ENCODE measurements around the gene NPHS1.
"Not testable (repeated sequence)": the region's sequence is repeated elsewhere in the genome, so short reads cannot be mapped to it uniquely, and the experiment has no call there.

DNA sequence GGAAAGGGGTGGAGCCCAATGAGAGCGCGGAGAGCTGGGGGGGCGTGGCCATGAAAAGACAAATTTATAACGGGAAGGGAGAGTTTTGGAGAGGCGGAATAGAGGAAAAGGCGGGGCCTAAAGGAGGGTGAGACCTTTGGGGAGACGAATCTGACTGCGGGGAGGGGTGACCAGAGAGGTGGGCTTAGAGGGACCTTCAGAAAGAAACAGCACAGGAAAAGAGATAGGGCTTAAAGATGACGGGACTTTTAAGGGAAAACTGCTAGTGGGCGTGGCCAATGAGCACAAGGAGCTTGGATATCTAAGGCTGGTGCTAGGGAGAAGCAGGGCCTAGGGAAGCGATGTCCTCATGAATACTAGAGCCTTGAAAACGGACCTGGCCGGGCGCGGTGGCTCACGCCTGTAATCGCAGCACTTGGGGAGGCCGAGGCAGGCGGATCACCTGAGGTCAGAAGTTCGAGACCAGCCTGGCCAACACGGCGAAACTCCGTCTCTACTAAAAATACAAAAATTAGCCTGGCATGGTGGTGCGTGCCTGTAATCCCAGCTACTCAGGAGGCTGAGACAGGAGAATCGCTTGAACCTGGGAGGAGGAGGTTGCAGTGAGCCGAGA lies 17.9 kb upstream of the NPHS1 start:
- TF ChIP-seq, protein P1, sequence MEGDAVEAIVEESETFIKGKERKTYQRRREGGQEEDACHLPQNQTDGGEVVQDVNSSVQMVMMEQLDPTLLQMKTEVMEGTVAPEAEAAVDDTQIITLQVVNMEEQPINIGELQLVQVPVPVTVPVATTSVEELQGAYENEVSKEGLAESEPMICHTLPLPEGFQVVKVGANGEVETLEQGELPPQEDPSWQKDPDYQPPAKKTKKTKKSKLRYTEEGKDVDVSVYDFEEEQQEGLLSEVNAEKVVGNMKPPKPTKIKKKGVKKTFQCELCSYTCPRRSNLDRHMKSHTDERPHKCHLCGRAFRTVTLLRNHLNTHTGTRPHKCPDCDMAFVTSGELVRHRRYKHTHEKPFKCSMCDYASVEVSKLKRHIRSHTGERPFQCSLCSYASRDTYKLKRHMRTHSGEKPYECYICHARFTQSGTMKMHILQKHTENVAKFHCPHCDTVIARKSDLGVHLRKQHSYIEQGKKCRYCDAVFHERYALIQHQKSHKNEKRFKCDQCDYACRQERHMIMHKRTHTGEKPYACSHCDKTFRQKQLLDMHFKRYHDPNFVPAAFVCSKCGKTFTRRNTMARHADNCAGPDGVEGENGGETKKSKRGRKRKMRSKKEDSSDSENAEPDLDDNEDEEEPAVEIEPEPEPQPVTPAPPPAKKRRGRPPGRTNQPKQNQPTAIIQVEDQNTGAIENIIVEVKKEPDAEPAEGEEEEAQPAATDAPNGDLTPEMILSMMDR (IDR thresholded peaks at IDR 0.05; ENCODE audit: low read length): not testable (repeated sequence)
- not testable (repeated sequence) for TF ChIP-seq EZH2 (IDR thresholded peaks at IDR 0.05; ENCODE audit: borderline replicate concordance, low read length)
